DND-41 (cell line): ENCODE measurements around the gene CREB3L4.

Experiments used
- EZH2 ChIP-seq: IDR thresholded peaks from 3 replicates; pipeline ENCODE4 v1.6.1; 2012; ENCODE audit warnings: borderline replicate concordance, low read depth, mild to moderate bottlenecking, moderate library complexity, low read length, inconsistent platforms; ENCODE audit not compliant: severe bottlenecking
- TF ChIP-seq, protein P1 (sequence below): IDR thresholded peaks from 2 replicates; pipeline ENCODE4 v1.5.1; 2012; ENCODE audit warnings: borderline replicate concordance, low read length, moderate library complexity, mild to moderate bottlenecking; ENCODE audit not compliant: poor library complexity, severe bottlenecking; ENCODE audit errors: extremely low read depth

DNA sequence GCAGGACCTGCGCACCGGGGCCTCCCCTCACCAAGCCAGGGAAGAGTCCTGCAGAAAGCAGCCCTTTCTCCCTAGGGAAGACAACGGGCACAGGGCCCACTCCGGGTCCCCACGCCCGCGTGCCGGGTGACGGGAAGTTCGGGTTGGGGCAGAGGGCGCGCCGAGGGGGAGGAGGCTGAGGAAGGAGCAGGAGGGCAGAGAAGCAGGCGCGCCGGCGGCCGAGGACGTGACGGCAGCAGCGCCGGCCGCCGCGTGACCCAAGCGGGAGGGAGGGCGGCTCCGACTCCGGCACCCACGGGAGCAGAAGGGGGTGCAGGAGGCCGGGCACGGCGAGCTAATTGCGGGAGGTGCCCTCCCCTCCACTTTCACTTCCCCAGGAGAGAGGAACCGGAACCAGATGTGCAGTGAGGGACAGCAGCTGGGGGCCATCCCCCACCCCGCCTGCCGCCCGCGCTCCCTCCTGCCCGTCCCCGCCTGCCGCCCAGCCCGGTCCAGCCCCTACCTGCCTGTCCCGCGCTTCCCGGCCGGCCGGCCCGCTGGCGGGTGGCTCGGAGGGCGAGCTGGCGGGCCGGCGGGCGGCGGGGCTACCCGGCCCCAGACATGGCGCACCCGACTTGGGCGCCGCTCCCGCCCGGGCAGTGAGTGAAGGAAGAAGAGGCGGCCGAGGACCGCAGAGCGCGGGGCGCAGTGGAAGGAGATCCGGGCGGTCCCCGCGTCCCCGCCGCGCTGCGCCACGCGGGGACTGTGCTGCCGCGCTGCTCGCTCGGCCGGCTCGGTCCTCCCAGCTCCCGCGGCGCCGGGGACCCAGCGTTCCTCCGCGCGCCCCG is 21.7 kb upstream of the CREB3L4 start:
- TF ChIP-seq, protein P1, sequence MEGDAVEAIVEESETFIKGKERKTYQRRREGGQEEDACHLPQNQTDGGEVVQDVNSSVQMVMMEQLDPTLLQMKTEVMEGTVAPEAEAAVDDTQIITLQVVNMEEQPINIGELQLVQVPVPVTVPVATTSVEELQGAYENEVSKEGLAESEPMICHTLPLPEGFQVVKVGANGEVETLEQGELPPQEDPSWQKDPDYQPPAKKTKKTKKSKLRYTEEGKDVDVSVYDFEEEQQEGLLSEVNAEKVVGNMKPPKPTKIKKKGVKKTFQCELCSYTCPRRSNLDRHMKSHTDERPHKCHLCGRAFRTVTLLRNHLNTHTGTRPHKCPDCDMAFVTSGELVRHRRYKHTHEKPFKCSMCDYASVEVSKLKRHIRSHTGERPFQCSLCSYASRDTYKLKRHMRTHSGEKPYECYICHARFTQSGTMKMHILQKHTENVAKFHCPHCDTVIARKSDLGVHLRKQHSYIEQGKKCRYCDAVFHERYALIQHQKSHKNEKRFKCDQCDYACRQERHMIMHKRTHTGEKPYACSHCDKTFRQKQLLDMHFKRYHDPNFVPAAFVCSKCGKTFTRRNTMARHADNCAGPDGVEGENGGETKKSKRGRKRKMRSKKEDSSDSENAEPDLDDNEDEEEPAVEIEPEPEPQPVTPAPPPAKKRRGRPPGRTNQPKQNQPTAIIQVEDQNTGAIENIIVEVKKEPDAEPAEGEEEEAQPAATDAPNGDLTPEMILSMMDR, result no peak
- TF ChIP-seq EZH2, result no peak
